Fibroblast of peridontal ligament (primary cell): Measurements from ENCODE around the gene CCDC71.
A peak's percentile ranks its signal among the peaks of the same experiment; 100 is the strongest.

ENCODE experiments used
- DNase-seq: peaks from one replicate; pipeline ENCODE4 v3.0.0-alpha.2; 2010; ENCODE audit errors: extremely low read depth

Gene CCDC71

GRCh38 chr3:49131576-49131975 lies 34.6 kb downstream of the CCDC71 start:
- no peak for DNase-seq

DNA sequence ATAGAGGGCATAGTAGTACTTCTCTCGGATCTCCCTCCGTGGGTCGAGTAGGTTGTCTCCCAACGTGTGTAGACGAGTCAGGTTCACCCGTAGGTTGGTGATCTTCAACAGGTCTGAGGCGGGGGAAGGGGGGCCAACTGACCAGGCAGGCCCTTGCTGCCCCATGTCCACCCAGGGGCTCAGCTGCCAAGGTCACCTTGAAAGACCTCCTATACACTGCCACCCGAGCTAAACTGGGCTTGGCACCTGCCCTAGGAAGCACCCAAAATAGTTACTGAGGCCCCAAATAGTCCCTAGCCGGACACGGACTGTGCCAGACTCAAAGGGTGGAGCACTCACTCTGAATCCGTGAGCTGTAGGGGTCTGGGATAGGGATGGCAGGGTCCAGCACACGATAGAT lies 35.1 kb downstream of the CCDC71 start:
- DNase-seq = no peak

DNA sequence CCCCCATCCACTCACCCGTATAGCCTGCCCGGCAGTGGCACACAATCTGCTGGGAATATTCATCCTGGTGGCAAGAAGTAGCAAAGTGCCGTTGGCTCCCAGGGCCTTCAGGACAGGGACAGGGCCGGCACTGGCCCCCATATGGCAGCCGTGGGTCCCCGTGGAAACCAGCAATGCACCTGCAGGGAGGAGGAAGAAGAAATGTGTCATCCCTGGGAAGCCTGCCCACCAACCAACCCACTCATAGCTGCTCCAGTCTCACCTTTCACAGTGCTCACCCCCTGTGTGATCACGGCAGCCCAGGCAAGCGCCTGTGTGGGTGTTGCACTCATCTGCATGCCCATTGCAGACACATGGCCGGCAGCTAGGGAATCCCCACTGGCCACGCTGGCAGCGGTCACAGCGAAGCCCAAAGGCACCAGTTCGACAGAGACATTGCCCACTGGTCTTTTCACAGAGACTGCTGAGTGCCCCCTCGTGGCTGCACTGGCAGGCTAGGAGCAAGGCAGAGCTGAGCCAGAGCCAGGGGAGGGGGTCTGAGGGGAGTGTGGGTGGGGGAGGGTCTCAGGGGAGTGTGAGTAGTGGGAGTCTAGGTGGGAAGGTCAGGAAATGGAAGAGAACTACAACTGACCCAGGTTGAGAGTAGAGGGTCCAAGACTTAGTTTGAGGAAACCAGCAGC lies 41.0 kb downstream of the CCDC71 start:
- no peak for DNase-seq

- DNase-seq = no peak
Measured at GRCh38 chr3:49124203-49124602, 41.9 kb downstream of the CCDC71 start.

DNA sequence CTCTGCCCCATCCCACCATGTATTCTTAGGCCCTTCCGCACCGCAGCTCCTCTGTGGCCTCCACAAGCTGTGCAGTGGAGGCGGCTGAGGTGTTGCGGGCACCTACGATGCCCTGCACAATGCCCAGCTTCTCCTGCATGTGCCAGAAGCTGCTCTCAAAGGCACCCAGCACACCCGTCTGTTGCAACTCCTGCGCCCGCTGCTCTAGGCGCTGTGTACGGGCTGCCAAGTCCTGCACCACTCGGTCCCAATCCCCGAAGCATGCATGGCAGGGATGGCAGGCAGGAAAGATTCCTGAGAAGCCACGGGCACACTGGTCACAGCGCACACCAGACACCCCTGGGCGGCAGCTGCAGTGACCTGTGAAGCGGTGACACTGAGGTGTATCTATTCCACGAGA lies 42.4 kb downstream of the CCDC71 start:
- DNase-seq = no peak

DNA sequence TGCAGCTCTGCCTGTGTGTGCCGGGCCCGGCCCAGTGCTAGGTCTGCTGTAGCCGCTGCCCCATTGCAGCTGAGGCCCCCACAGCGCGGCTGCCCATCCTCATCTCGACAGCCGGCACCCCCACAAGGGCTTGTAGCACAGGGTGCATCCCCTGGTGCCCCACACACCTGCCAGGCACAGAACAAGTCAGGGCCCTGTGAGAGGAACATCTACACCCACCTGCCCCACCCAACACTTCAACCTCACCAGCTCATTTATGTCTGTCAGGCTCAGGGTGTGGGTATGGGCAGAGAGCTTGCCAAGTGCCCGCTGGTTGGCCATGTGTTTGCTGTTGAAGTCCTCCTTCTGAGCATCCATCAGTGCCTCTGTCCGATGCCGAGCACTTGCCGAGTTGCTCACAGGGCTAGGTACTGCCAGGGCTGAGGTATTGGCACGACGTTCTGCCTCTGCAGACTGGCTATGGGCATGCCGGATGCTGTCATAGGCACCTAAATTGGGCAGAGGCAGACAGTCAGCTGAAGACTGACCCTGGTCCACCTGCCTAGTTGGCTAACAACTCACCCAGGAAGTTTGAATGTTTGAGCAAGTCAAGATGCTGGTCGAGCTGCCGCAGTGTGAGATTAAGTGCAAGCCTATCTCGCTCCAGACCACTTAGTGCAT lies 43.1 kb downstream of the CCDC71 start:
- DNase-seq = no peak

GRCh38 chr3:49122451-49122850 lies 43.7 kb downstream of the CCDC71 start:
- DNase-seq = no peak

GRCh38 chr3:49122022-49122421 lies 44.1 kb downstream of the CCDC71 start:
- DNase-seq = no peak

DNA sequence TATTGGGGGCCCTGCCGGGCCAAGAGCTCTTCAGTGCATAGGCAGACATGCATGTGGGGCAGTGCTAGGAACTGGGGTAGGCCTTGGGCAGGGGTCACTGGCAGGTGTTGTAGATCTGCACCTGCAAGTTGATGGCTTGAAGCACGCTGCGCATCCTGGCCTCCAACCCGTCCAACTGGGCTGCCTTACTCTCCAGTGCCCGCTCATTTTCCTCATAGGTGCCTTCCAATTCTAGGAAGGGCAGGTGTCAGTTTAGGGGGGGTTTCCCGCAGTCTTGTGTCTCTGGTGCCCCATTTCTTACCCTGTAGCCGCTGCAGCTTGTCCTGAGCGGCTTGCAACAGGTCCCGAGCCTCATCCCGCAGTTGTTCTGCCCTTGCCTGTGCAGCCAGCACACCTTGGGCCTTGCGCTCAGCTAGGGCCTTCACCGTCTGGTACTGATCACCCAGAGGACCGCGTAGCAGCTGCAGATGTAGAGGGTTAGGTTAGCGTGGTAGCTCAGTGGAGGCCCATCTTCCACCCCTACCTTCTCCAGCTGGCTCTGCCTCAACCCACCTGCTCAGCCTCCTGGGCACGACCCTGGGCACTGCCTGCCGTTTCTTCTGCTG lies 44.9 kb downstream of the CCDC71 start:
- DNase-seq = no peak

DNA sequence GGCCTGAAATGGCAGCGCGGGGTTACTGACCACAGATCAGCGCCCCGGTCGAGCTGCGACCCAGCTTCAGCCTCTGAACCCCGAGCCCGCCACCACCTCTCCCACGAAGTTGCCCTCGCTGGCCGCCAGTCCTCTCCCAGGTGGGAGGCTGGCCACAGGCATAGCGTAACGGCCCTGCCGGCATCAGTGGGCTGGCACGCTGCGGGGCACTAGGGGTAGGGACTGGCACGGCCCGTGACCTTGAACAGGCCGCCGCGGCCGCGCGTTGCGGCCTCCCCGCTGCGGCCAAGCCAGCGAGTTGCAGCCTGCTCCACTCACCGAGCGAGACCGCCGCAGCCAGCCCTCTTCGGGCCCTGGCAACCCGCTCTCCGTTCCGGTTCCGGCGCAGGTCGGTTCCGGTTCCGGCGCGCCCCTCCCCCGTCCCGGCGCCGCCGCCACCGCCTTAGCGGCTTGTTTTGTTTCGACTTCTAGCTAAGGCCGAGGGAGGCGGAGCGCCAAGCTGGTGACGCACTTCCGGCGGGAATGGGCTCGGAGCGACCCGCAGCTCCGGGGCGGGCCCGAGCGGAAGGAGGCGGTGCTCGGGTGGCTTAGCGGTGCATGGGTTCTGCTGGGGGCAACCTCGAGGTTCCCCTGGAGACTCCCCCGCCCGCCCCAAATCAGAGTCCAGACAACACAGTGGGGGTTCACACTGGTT lies 45.5 kb downstream of the CCDC71 start, which contains the start of gene USP19:
Gene USP19 (minus strand): TSS at position 386 of the 694 bp plus-strand sequence. CDS start 1,678 bp downstream, outside the sequence.
- DNase-seq = peak; percentile 91

DNA sequence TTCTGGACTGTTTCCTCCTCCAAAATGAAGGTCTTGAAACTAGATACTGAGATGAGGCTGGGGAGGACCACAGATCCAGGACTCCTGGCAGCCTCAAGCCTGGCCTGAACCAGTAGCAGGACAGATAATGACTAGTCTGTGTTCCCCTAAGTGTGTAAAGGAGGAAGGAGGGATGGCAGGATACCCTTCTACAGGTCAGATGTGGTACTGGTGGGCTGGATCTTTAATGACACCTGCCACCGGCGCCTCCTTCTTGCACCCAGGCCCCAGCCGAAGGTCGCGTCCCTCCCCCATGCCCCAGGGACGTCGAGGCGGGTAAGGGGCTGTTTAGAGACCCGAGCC lies 46.1 kb downstream of the CCDC71 start:
- no peak for DNase-seq

DNA sequence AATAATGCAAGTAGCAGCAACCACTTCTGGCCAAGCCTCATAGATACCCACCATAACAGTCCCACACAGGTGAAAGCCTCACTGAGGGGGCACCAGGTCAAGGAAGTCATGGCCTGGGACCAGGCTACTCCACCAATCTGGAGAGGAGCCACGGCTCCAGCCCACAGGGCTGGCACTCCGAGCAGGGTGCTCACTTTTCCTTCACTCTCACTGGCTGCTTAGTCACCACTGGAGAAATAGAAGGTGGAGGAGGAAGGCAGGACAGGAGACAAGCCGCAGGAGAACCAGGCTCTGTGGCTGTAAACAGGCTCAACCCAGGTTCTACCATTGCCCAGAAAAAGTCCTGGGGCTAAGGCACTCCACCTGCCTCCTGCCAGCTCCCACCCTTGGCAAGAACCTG lies 46.7 kb downstream of the CCDC71 start:
- DNase-seq = no peak

GRCh38 chr3:49119036-49119435 lies 47.1 kb downstream of the CCDC71 start:
- no peak for DNase-seq
